WERI-Rb-1 (cell line): ENCODE data around the gene C10orf95.
"Not testable (repeated sequence)": the region's sequence is repeated elsewhere in the genome, so short reads cannot be mapped to it uniquely, and the experiment has no call there.

Experiments
- DNase-seq: peaks from one replicate; pipeline ENCODE4 v3.0.0-alpha.2; 2020
- H3K27ac ChIP-seq: fragments of 250-450 bp; sonication (Bioruptor Pico); 2 replicates; pipeline ENCODE4 v1.5.1; 2020; ENCODE audit warnings: mild to moderate bottlenecking, moderate library complexity
- H3K27me3 ChIP-seq: fragments of 250-450 bp; sonication (Bioruptor Pico); 2 replicates; pipeline ENCODE4 v1.5.1; 2021; ENCODE audit warnings: mild to moderate bottlenecking, low read depth, moderate library complexity; ENCODE audit not compliant: insufficient read depth, severe bottlenecking
- H3K36me3 ChIP-seq: fragments of 250-450 bp; sonication (Bioruptor Pico); 2 replicates; pipeline ENCODE4 v1.5.1; 2020; ENCODE audit warnings: mild to moderate bottlenecking, moderate library complexity
- H3K4me3 ChIP-seq: 2 replicates; pipeline ENCODE4 v1.5.1; 2011; ENCODE audit warnings: low read depth, mild to moderate bottlenecking, control low read depth, low read length
- H3K9me3 ChIP-seq: fragments of 250-450 bp; sonication (Bioruptor Pico); 2 replicates; pipeline ENCODE4 v1.5.1; 2021; ENCODE audit warnings: mild to moderate bottlenecking, moderate library complexity; ENCODE audit not compliant: severe bottlenecking
- TF ChIP-seq, protein P1 (sequence below): IDR thresholded peaks from 2 replicates; pipeline ENCODE4 v1.5.1; 2011; ENCODE audit warnings: low read depth, mild to moderate bottlenecking, control low read depth, inconsistent platforms, low read length

Gene C10orf95, protein sequence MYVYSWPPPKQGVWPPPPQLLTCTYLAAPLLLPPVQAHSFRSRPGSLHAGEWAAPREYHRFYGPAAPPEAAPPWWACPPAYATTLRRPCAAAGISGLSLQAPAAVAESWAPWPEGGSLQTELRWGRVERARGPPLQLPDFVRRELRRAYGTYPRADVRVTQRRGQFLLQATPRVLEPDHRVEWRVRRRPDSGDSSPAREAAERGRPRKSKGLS

DNA sequence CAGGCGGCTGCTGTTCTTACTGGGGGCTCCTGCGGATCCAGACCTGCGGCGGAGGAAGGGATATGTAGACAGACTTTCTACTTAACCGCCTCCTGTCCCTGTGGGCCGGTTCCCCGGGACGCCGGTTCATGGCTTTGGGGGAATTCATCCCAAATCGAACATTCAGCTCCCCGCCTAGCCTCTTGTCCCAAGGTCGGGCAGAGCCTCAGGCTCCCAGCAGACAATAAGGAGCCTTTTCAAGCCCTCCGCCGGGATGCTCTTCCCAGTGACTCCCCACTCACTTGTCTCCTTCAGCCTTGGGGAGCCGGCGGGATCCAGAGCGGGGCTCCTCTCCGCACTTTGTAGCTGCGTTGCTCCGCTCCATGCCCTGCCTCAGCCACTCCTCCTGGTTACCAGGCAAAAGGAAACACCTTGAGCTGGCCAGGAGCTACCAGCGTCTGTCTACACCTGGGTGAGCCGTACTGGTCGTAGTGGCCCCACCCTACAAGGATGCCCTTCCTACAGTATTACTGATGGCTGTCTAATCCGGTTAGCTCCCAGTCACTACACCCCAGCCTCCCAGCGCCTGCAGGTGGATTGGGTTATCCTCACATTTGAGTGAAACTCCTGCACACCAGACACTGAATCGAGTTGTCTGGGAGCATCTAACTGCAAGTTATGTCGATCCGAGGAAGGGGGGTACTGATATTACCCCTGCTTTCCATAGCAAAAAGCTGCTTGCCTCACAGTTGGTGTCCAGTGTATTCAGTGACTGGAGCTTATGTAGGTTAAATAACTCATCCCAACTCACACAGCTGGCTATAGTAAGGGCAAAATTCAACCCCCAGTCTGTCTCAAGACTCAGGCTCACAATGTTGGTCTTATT lies at the start of gene C10orf95:
Gene C10orf95, minus strand, starts transcription at position 439 of the 865 bp plus-strand sequence. CDS start 450 bp downstream, outside the sequence.
- peak within 1 kb of the TSS; percentile 73 for H3K4me3 ChIP-seq
- no peaks in the 10 kb centered on the region for H3K27me3 ChIP-seq
- peak within 1 kb of the TSS; percentile 95 for H3K27ac ChIP-seq
- H3K36me3 ChIP-seq, result peaks cover 15% of the 10 kb centered on the region
- TF ChIP-seq, protein P1, sequence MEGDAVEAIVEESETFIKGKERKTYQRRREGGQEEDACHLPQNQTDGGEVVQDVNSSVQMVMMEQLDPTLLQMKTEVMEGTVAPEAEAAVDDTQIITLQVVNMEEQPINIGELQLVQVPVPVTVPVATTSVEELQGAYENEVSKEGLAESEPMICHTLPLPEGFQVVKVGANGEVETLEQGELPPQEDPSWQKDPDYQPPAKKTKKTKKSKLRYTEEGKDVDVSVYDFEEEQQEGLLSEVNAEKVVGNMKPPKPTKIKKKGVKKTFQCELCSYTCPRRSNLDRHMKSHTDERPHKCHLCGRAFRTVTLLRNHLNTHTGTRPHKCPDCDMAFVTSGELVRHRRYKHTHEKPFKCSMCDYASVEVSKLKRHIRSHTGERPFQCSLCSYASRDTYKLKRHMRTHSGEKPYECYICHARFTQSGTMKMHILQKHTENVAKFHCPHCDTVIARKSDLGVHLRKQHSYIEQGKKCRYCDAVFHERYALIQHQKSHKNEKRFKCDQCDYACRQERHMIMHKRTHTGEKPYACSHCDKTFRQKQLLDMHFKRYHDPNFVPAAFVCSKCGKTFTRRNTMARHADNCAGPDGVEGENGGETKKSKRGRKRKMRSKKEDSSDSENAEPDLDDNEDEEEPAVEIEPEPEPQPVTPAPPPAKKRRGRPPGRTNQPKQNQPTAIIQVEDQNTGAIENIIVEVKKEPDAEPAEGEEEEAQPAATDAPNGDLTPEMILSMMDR, result no peak
- peak; percentile 80 for DNase-seq
- no peaks in the 10 kb centered on the region for H3K9me3 ChIP-seq

DNA sequence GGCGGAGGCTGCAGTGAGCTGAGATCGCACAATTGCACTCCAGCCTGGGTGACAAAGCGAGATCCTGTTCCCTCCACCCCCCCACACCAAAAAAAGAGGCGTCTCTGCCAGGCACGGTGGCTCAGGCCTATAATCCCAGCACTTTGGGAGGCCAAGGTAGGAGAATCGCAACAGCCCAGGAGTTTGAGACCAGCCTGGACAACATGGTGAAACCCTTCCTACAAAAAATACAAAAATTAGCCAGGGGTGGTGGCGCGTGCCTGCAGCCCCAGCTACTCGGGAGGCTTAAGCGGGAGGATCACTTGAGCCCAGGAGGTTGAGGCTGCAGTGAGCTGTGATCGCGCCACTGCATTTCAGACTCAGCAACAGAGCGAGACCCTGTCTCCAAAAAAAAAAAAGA lies 49.3 kb upstream of the C10orf95 start:
- peaks cover 20% of the 10 kb centered on the region for H3K36me3 ChIP-seq
- not testable (repeated sequence) for H3K9me3 ChIP-seq, H3K4me3 ChIP-seq, H3K27ac ChIP-seq, DNase-seq, H3K27me3 ChIP-seq

DNA sequence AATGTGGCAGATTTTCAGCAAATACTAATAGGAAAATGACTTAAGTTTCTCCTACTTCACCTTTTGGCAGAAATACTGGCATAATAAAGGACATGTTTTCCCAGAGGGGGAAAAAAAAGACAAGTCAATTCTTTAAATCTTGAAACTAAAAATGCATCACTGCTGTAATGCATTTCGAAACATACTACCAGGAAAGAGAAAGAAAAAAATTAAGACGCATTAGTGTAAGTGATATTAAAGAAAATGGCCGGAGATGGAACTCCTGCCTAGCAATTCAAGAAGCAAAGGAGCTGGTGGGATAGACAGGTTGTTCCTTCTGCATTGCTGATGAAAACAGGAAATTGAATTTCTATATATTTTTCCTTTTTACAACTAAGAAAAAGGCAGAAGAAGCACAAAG lies 48.0 kb upstream of the C10orf95 start:
- Histone ChIP-seq H3K36me3 (peaks cover 16% of the 10 kb centered on the region), H3K27me3 (no peaks in the 10 kb centered on the region), H3K4me3 (no peak overlapping the region), H3K9me3 (no peaks in the 10 kb centered on the region), H3K27ac (no peak overlapping the region)
- TF ChIP-seq, protein P1, result no peak
- DNase-seq, result no peak

DNA sequence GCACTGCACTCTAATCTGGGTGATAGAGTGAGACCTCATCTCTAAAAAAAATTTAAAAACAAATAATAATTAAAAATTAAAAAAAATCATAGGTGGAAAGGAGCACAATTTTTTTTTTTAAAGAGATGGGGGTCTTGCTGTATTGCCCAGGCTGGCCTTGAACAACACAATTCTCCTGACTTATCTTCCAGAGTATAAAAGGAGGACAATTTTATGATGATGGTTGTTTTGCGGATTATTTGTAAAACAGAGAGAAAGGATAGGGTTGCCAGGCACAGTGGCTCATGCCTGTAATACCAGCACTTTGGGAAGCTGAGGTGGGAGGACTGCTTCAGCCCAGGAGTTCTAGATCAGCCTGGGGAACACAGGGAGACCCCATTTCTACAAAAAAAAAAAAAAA lies 46.2 kb upstream of the C10orf95 start:
- TF ChIP-seq, protein P1, result no peak
- H3K36me3 ChIP-seq, result peaks cover 25% of the 10 kb centered on the region
- no peak for DNase-seq
- no peak overlapping the region for H3K4me3 ChIP-seq
- H3K27ac ChIP-seq, result no peak overlapping the region
- no peaks in the 10 kb centered on the region for H3K9me3 ChIP-seq
- no peaks in the 10 kb centered on the region for H3K27me3 ChIP-seq

DNA sequence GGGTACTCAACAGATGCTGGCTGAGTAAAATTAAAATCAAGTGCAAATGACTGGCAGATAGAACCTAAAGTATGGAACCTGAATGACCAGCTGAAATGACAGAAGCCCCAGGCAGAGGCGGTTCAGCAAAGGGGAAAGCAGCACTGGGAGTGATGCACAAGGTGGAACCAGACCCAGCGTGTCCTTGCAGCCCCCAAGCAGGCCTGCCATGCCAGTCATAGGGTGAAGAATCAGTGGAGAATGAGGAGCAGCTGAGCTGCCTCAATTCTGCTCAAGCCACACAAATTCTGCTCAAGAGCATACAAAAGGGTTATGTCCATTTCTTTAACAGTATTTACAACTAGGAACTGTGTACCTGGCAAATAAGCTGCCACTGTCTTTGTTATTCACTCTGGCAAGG lies 42.4 kb upstream of the C10orf95 start:
- TF ChIP-seq, protein P1, result no peak
- Histone ChIP-seq H3K27ac (no peak overlapping the region), H3K27me3 (no peaks in the 10 kb centered on the region), H3K36me3 (peaks cover 35% of the 10 kb centered on the region), H3K9me3 (no peaks in the 10 kb centered on the region), H3K4me3 (no peak overlapping the region)
- DNase-seq, result no peak

DNA sequence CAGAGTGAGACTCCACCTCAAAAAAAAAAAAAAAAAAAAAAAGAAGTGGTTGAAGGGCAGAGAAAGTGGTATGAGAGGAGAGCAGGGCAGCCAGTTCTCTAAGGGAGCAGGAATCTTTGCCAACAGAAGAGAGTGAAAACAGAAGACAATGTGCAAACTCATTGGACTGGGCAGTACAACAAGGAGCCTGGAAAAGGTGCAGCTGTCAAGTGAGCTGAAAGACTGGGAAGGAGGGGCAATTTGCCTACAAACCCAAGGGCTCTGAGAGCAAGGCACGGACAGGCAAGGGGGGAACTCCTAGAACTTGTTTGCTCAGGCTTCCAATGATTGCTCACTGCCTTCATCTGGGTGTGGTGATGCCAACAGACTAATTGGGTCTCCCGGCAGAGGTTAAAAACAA lies 41.6 kb upstream of the C10orf95 start:
- Histone ChIP-seq H3K4me3 (no peak overlapping the region), H3K36me3 (peaks cover 43% of the 10 kb centered on the region), H3K27ac (no peak overlapping the region), H3K9me3 (no peaks in the 10 kb centered on the region), H3K27me3 (no peaks in the 10 kb centered on the region)
- no peak for DNase-seq
- TF ChIP-seq, protein P1, result no peak
